OCI-M2 (cell line): ENCODE measurements around the gene OR5I1.
"Not testable (repeated sequence)": the region's sequence is repeated elsewhere in the genome, so short reads cannot be mapped to it uniquely, and the experiment has no call there.

Experiments used
- DNase-seq: peaks from one replicate; lab custom pipeline; 2025; ENCODE audit not compliant: unreplicated experiment; lab: John Stamatoyannopoulos, UW

OR5I1 gene

GRCh38 chr11:55936300-55936699 is at the start of gene OR5I1:
Gene OR5I1, minus strand, starts transcription at chr11:55936400. Its CDS starts 0 bp downstream, at chr11:55936400.
- DNase-seq, result no peak

- DNase-seq, result no peak
Observed at GRCh38 chr11:55970935-55971334, 34.7 kb upstream of the OR5I1 start.

- no peak for DNase-seq
Observed at GRCh38 chr11:55969845-55970244, 33.6 kb upstream of the OR5I1 start, which contains the start of gene OR10AG1. Gene OR10AG1, minus strand, starts transcription at chr11:55969945. Its CDS starts 38 bp downstream, at chr11:55969907.

- peak; percentile 46 for DNase-seq
Observed at GRCh38 chr11:55967914-55968313, 31.7 kb upstream of the OR5I1 start.

GRCh38 chr11:55966391-55966790 is 30.2 kb upstream of the OR5I1 start:
- DNase-seq, result no peak

GRCh38 chr11:55956521-55956920 is 20.3 kb upstream of the OR5I1 start:
- no peak for DNase-seq

GRCh38 chr11:55949330-55949729 is 13.1 kb upstream of the OR5I1 start:
- DNase-seq, result no peak

GRCh38 chr11:55942785-55943392 is 6.7 kb upstream of the OR5I1 start:
- DNase-seq, result peak; percentile 22

GRCh38 chr11:55920537-55920936 is 15.7 kb downstream of the OR5I1 start:
- no peak for DNase-seq

GRCh38 chr11:55914482-55914881 is 21.7 kb downstream of the OR5I1 start, which contains the start of gene OR5W2:
Gene OR5W2, minus strand, starts transcription at chr11:55914582. Its CDS starts 0 bp downstream, at chr11:55914582.
- DNase-seq, result no peak

- no peak for DNase-seq
Observed at GRCh38 chr11:55902308-55902707, 33.9 kb downstream of the OR5I1 start.

GRCh38 chr11:55895216-55895615 is 41.0 kb downstream of the OR5I1 start:
- no peak for DNase-seq

- not testable (repeated sequence) for DNase-seq
Observed at GRCh38 chr11:55885481-55885880, 50.7 kb downstream of the OR5I1 start.
